ENCODE data around the gene MYL5. TPM values are rescaled to one million over a fixed set of nuclear protein-coding genes. Genes with fewer than 3 reads are reported as not detected.

The MYL5 gene
- total RNA-seq, 5 donors from 2014 or later (not counting 1 experiment from before 2014, with no cell fraction given) = 21.1 to 26.3 (median 21.9) TPM

- peaks cover 21% of the 10 kb centered on the region for H3K36me3 Mint-ChIP-seq
- Histone ChIP-seq H3K4me3 (ENCODE audit: control insufficient read depth in 1 of 2, extremely low read depth in 1 of 2, low read length in 1 of 2) (no peak overlapping the region), H3K9me3 (no peaks in the 10 kb centered on the region), H3K4me1 (ENCODE audit: control insufficient read depth in 1 of 2, extremely low read depth in 1 of 2, insufficient read depth in 2 of 2, low read length in 2 of 2) (peaks cover 0 to 17% of the 10 kb centered on the region in 2 experiments), H3K27ac (ENCODE audit: low read length) (no peak overlapping the region), H3K36me3 (ENCODE audit: control insufficient read depth in 2 of 2, extremely low read depth in 1 of 2, insufficient read depth in 1 of 2, low read length in 1 of 2) (peaks cover 4 to 8% of the 10 kb centered on the region in 2 donors), H3K27me3 (replicated peaks in 1 of 2; ENCODE audit: control insufficient read depth in 2 of 2, extremely low read depth in 1 of 2, insufficient read depth in 2 of 2, low read length in 1 of 2) (no peaks in the 10 kb centered on the region)
- peaks cover 16 to 30% (median 23%) of the 10 kb centered on the region in 3 donors for H3K4me1 Mint-ChIP-seq
- ChIA-PET CTCF (no interaction called here), POLR2A (interaction anchor here in 1 of 2 donors (0.6 kb wide), 1 partner anchor 1137 kb away, joined by 3 read pairs; no protein-coding TSS in a partner anchor)
- ATAC-seq (replicated peaks in 1 of 4) (no peak), DNase-seq (no peak)
- no peaks in the 10 kb centered on the region for H3K9me3 Mint-ChIP-seq
- no peak overlapping the region for H3K27ac Mint-ChIP-seq
- H3K27me3 Mint-ChIP-seq = no peaks in the 10 kb centered on the region
- no peak overlapping the region for H3K4me3 Mint-ChIP-seq
- WGBS (ENCODE audit: insufficient coverage) = 95% methylated on average over 6 of the region's 8 CpGs
These were observed 44.1 kb downstream of the MYL5 start for GRCh38 chr4:718460-718859.

- H3K27ac Mint-ChIP-seq = no peak overlapping the region
- ChIA-PET POLR2A (no interaction called here), CTCF (interaction anchor here in 1 of 2 donors (0.6 kb wide), 1 partner anchor 21 kb away, joined by 3 read pairs; no protein-coding TSS in a partner anchor)
- no peaks in the 10 kb centered on the region for H3K4me1 ChIP-seq (ENCODE audit: control insufficient read depth in 1 of 2, extremely low read depth in 1 of 2, insufficient read depth in 2 of 2, low read length in 2 of 2)
- WGBS (ENCODE audit: insufficient coverage) = 98% methylated on average over 58 of the region's 59 CpGs
- no peaks in the 10 kb centered on the region for H3K9me3 ChIP-seq
- H3K36me3 ChIP-seq (ENCODE audit: control insufficient read depth in 2 of 2, extremely low read depth in 1 of 2, insufficient read depth in 1 of 2, low read length in 1 of 2) = peaks cover 3 to 4% of the 10 kb centered on the region in 2 donors
- no peaks in the 10 kb centered on the region for H3K27me3 ChIP-seq (replicated peaks in 1 of 2; ENCODE audit: control insufficient read depth in 2 of 2, extremely low read depth in 1 of 2, insufficient read depth in 2 of 2, low read length in 1 of 2)
- H3K4me1 Mint-ChIP-seq = peaks cover 10 to 32% (median 24%) of the 10 kb centered on the region in 3 donors
- no peaks in the 10 kb centered on the region for H3K27me3 Mint-ChIP-seq
- DNase-seq = no peak
- no peak overlapping the region for H3K4me3 Mint-ChIP-seq
- no peak overlapping the region for H3K27ac ChIP-seq (ENCODE audit: low read length)
- H3K9me3 Mint-ChIP-seq = no peaks in the 10 kb centered on the region
- peaks cover 21% of the 10 kb centered on the region for H3K36me3 Mint-ChIP-seq
- H3K4me3 ChIP-seq (ENCODE audit: control insufficient read depth in 1 of 2, extremely low read depth in 1 of 2, low read length in 1 of 2) = no peak overlapping the region
- no peak for ATAC-seq (replicated peaks in 1 of 4)
These were observed 45.9 kb downstream of the MYL5 start for GRCh38 chr4:720111-720860.

GRCh38 chr4:721261-722168, 47.2 kb downstream of the MYL5 start:
- ChIA-PET CTCF (no interaction called here), POLR2A (no interaction called here)
- H3K4me1 ChIP-seq (ENCODE audit: control insufficient read depth in 1 of 2, extremely low read depth in 1 of 2, insufficient read depth in 2 of 2, low read length in 2 of 2) = no peaks in the 10 kb centered on the region
- peaks cover 21% of the 10 kb centered on the region for H3K36me3 Mint-ChIP-seq
- peaks cover 3 to 4% of the 10 kb centered on the region in 2 donors for H3K36me3 ChIP-seq (ENCODE audit: control insufficient read depth in 2 of 2, extremely low read depth in 1 of 2, insufficient read depth in 1 of 2, low read length in 1 of 2)
- H3K4me3 ChIP-seq (ENCODE audit: control insufficient read depth in 1 of 2, extremely low read depth in 1 of 2, low read length in 1 of 2) = no peak overlapping the region
- no peak for ATAC-seq (replicated peaks in 1 of 4)
- H3K27ac Mint-ChIP-seq = no peak overlapping the region
- H3K9me3 ChIP-seq = no peaks in the 10 kb centered on the region
- peaks cover 12 to 33% (median 25%) of the 10 kb centered on the region in 3 donors for H3K4me1 Mint-ChIP-seq
- H3K4me3 Mint-ChIP-seq = no peak overlapping the region
- no peak overlapping the region for H3K27ac ChIP-seq (ENCODE audit: low read length)
- 94% methylated on average over 27 of the region's 31 CpGs for WGBS (ENCODE audit: insufficient coverage)
- DNase-seq = no peak
- no peaks in the 10 kb centered on the region for H3K9me3 Mint-ChIP-seq
- H3K27me3 ChIP-seq (replicated peaks in 1 of 2; ENCODE audit: control insufficient read depth in 2 of 2, extremely low read depth in 1 of 2, insufficient read depth in 2 of 2, low read length in 1 of 2) = no peaks in the 10 kb centered on the region
- H3K27me3 Mint-ChIP-seq = no peaks in the 10 kb centered on the region

- CTCF ChIA-PET = no interaction called here
These were observed 47.9 kb downstream of the MYL5 start for GRCh38 chr4:722169-722725.

GRCh38 chr4:722851-723360, 48.6 kb downstream of the MYL5 start:
- no peaks in the 10 kb centered on the region for H3K27me3 ChIP-seq (replicated peaks in 1 of 2; ENCODE audit: control insufficient read depth in 2 of 2, extremely low read depth in 1 of 2, insufficient read depth in 2 of 2, low read length in 1 of 2)
- H3K4me3 ChIP-seq (ENCODE audit: control insufficient read depth in 1 of 2, extremely low read depth in 1 of 2, low read length in 1 of 2) = no peak overlapping the region
- ATAC-seq (replicated peaks in 1 of 4) (no peak), DNase-seq (no peak)
- 99% methylated on average over 53 of the region's 61 CpGs for WGBS (ENCODE audit: insufficient coverage)
- ChIA-PET CTCF (interaction anchor here in 1 of 2 donors (0.5 kb wide), 1 partner anchor 29 kb away, joined by 5 read pairs; no protein-coding TSS in a partner anchor), POLR2A (no interaction called here)
- no peaks in the 10 kb centered on the region for H3K9me3 ChIP-seq
- Mint-ChIP-seq H3K9me3 (no peaks in the 10 kb centered on the region), H3K36me3 (peaks cover 24% of the 10 kb centered on the region), H3K27me3 (no peaks in the 10 kb centered on the region), H3K4me1 (peaks cover 10 to 37% (median 23%) of the 10 kb centered on the region in 3 donors), H3K27ac (no peak overlapping the region), H3K4me3 (no peak overlapping the region)
- peaks cover 4 to 5% of the 10 kb centered on the region in 2 donors for H3K36me3 ChIP-seq (ENCODE audit: control insufficient read depth in 2 of 2, extremely low read depth in 1 of 2, insufficient read depth in 1 of 2, low read length in 1 of 2)
- no peaks in the 10 kb centered on the region for H3K4me1 ChIP-seq (ENCODE audit: control insufficient read depth in 1 of 2, extremely low read depth in 1 of 2, insufficient read depth in 2 of 2, low read length in 2 of 2)
- no peak overlapping the region for H3K27ac ChIP-seq (ENCODE audit: low read length)

More at GRCh38 chr4:722169-722725, 47.9 kb downstream of the MYL5 start:
- Histone ChIP-seq H3K4me3 (ENCODE audit: control insufficient read depth in 1 of 2, extremely low read depth in 1 of 2, low read length in 1 of 2) (no peak overlapping the region), H3K36me3 (ENCODE audit: control insufficient read depth in 2 of 2, extremely low read depth in 1 of 2, insufficient read depth in 1 of 2, low read length in 1 of 2) (peaks cover 3 to 4% of the 10 kb centered on the region in 2 donors), H3K9me3 (no peaks in the 10 kb centered on the region), H3K27me3 (replicated peaks in 1 of 2; ENCODE audit: control insufficient read depth in 2 of 2, extremely low read depth in 1 of 2, insufficient read depth in 2 of 2, low read length in 1 of 2) (no peaks in the 10 kb centered on the region), H3K4me1 (ENCODE audit: control insufficient read depth in 1 of 2, extremely low read depth in 1 of 2, insufficient read depth in 2 of 2, low read length in 2 of 2) (no peaks in the 10 kb centered on the region), H3K27ac (ENCODE audit: low read length) (no peak overlapping the region)
- no peaks in the 10 kb centered on the region for H3K27me3 Mint-ChIP-seq
- peaks cover 21% of the 10 kb centered on the region for H3K36me3 Mint-ChIP-seq
- H3K9me3 Mint-ChIP-seq = no peaks in the 10 kb centered on the region
- POLR2A ChIA-PET = no interaction called here
- no peak overlapping the region for H3K4me3 Mint-ChIP-seq
- no peak overlapping the region for H3K27ac Mint-ChIP-seq
- peaks cover 12 to 38% (median 25%) of the 10 kb centered on the region in 3 donors for H3K4me1 Mint-ChIP-seq
- no peak for DNase-seq
- no peak for ATAC-seq (replicated peaks in 1 of 4)
- WGBS (ENCODE audit: insufficient coverage) = 98% methylated on average over 42 of the region's 47 CpGs
